SU-DHL-6 (cell line): ENCODE measurements around the gene LARP4B.

Source experiments
- CTCF ChIP-seq: fragments of 200-600 bp; sonication (generic); IDR thresholded peaks from one replicate; pipeline ENCODE4 v1.5.1; 2017; ENCODE audit warnings: antibody characterized with exemption, mild to moderate bottlenecking, low read length, moderate library complexity; ENCODE audit not compliant: insufficient read depth, poor library complexity, severe bottlenecking
- EZH2phosphoT487 ChIP-seq: fragments of 200-600 bp; sonication (generic), shearing (Covaris generic); conservative IDR thresholded peaks from 2 replicates; pipeline ENCODE4 v1.6.1; 2018; ENCODE audit warnings: mild to moderate bottlenecking, antibody characterized with exemption, low read length, moderate library complexity, mixed read lengths

- no peak for TF ChIP-seq CTCF
- no peak for TF ChIP-seq EZH2phosphoT487
Measured at GRCh38 chr10:846126-846685, 85.3 kb downstream of the LARP4B start.
